Parathyroid adenoma (tissue), 2 donors: ENCODE measurements around the gene DRD5.
"Not testable (repeated sequence)": the region's sequence is repeated elsewhere in the genome, so short reads cannot be mapped to it uniquely, and the experiment has no call there.

Experiments
- H2AFZ ChIP-seq: fragments of 300-600 bp; sonication (generic); one replicate; pipeline ENCODE4 v1.7.0; 2017; ENCODE audit warnings: antibody characterized with exemption, mild to moderate bottlenecking
- H3K27ac ChIP-seq: fragments of 300-600 bp; sonication (generic); one replicate; pipeline ENCODE4 v1.7.0; 2017
- H3K27me3 ChIP-seq: fragments of 300-600 bp; sonication (generic); one replicate; pipeline ENCODE4 v1.7.0; 2017; ENCODE audit warnings: low read length; ENCODE audit not compliant: control insufficient read depth, insufficient read depth
- H3K36me3 ChIP-seq: fragments of 300-600 bp; sonication (generic); one replicate; pipeline ENCODE4 v1.7.0; 2017; ENCODE audit warnings: low read length; ENCODE audit not compliant: control insufficient read depth, insufficient read depth
- H3K4me1 ChIP-seq: fragments of 300-600 bp; sonication (generic); one replicate; pipeline ENCODE4 v1.7.0; 2017; ENCODE audit warnings: control low read depth
- H3K4me2 ChIP-seq: fragments of 300-600 bp; sonication (generic); one replicate; pipeline ENCODE4 v1.7.0; 2017; ENCODE audit warnings: low read length
- H3K4me3 ChIP-seq: fragments of 300-600 bp; sonication (generic); one replicate; pipeline ENCODE4 v1.7.0; 2017; ENCODE audit warnings: low read depth, low read length
- H3K79me2 ChIP-seq: fragments of 300-600 bp; sonication (generic); one replicate; pipeline ENCODE4 v1.7.0; 2017; ENCODE audit warnings: control low read depth
- H3K9ac ChIP-seq: fragments of 300-600 bp; sonication (generic); one replicate; pipeline ENCODE4 v1.7.0; 2017; ENCODE audit warnings: mild to moderate bottlenecking
- H3K9me3 ChIP-seq: fragments of 300-600 bp; sonication (generic); one replicate; pipeline ENCODE4 v1.7.0; 2017; ENCODE audit warnings: low read length; ENCODE audit not compliant: control insufficient read depth
- CTCF ChIP-seq: fragments of 300-600 bp; sonication (generic); IDR thresholded peaks from one replicate; pipeline ENCODE4 v1.7.0; 2017; ENCODE audit warnings: antibody characterized with exemption, mild to moderate bottlenecking
- donor health status: primary hyperparathyroidism.

DRD5 gene

GRCh38 chr4:9769321-9769720 is 12.1 kb upstream of the DRD5 start:
- H3K4me2 ChIP-seq = no peak overlapping the region
- H3K79me2 ChIP-seq = no peaks in the 10 kb centered on the region
- no peaks in the 10 kb centered on the region for H3K36me3 ChIP-seq
- H3K4me1 ChIP-seq = no peaks in the 10 kb centered on the region
- no peak overlapping the region for H3K4me3 ChIP-seq
- H3K27me3 ChIP-seq = no peaks in the 10 kb centered on the region
- no peaks in the 10 kb centered on the region for H3K9me3 ChIP-seq
- H3K27ac ChIP-seq = no peak overlapping the region
- H3K9ac ChIP-seq = no peak overlapping the region
- H2AFZ ChIP-seq = no peak overlapping the region
- no peak for TF ChIP-seq CTCF

- no peak for TF ChIP-seq CTCF
- Histone ChIP-seq H3K4me1 (no peaks in the 10 kb centered on the region), H3K27ac (no peak overlapping the region), H3K27me3 (no peaks in the 10 kb centered on the region), H3K4me2 (no peak overlapping the region), H3K36me3 (no peaks in the 10 kb centered on the region), H3K79me2 (no peaks in the 10 kb centered on the region), H3K4me3 (no peak overlapping the region), H3K9ac (no peak overlapping the region), H2AFZ (no peak overlapping the region), H3K9me3 (no peaks in the 10 kb centered on the region)
Observed at GRCh38 chr4:9771034-9771433, 10.4 kb upstream of the DRD5 start.

- no peak overlapping the region for H2AFZ ChIP-seq
- H3K36me3 ChIP-seq = no peaks in the 10 kb centered on the region
- H3K4me2 ChIP-seq = no peak overlapping the region
- H3K4me1 ChIP-seq = no peaks in the 10 kb centered on the region
- H3K79me2 ChIP-seq = no peaks in the 10 kb centered on the region
- no peaks in the 10 kb centered on the region for H3K27me3 ChIP-seq
- H3K9me3 ChIP-seq = no peaks in the 10 kb centered on the region
- H3K4me3 ChIP-seq = no peak overlapping the region
- H3K9ac ChIP-seq = no peak overlapping the region
- TF ChIP-seq CTCF = no peak
- H3K27ac ChIP-seq = no peak overlapping the region
Observed at GRCh38 chr4:9773471-9773870, 8.0 kb upstream of the DRD5 start.

GRCh38 chr4:9782136-9782436 is 652 bp downstream of the DRD5 start:
- Histone ChIP-seq H3K4me1 (no peaks in the 10 kb centered on the region), H3K9ac (no peak overlapping the region), H3K9me3 (no peaks in the 10 kb centered on the region), H2AFZ (no peak overlapping the region), H3K27ac (no peak overlapping the region), H3K27me3 (no peaks in the 10 kb centered on the region), H3K79me2 (no peaks in the 10 kb centered on the region), H3K4me3 (no peak overlapping the region), H3K36me3 (no peaks in the 10 kb centered on the region), H3K4me2 (no peak overlapping the region)
- TF ChIP-seq CTCF = no peak

- not testable (repeated sequence) for H3K27ac ChIP-seq, H3K27me3 ChIP-seq, H3K9ac ChIP-seq, H3K4me2 ChIP-seq, H3K4me3 ChIP-seq, H3K79me2 ChIP-seq, H3K9me3 ChIP-seq, H3K36me3 ChIP-seq, H2AFZ ChIP-seq, H3K4me1 ChIP-seq
Observed at GRCh38 chr4:9785891-9786290, 4.5 kb downstream of the DRD5 start.
